HepG2 (cell line): ENCODE measurements around the gene KRTCAP2. TPM values are rescaled to one million over a fixed set of nuclear protein-coding genes. Genes with fewer than 3 reads are reported as not detected.

ENCODE experiments used
- ARNT2 ChIP-seq: sonication (generic); formaldehyde crosslinking; IDR thresholded peaks from 2 replicates; pipeline ENCODE4 v1.8.0; 2022; ENCODE audit warnings: mild to moderate bottlenecking, low read depth, missing genetic modification reagents, moderate library complexity
- CEBPB ChIP-seq: IDR thresholded peaks from 2 replicates; pipeline ENCODE4 v1.6.1; 2011; ENCODE audit warnings: low read depth, low read length, improper control_type of control experiment, borderline replicate concordance
- EED ChIP-seq: sonication (generic); formaldehyde crosslinking; IDR thresholded peaks from 2 replicates; pipeline ENCODE4 v1.5.0; 2020; ENCODE audit warnings: mild to moderate bottlenecking, missing genetic modification reagents
- FOSL1 ChIP-seq: sonication (generic); formaldehyde crosslinking; IDR thresholded peaks from 2 replicates; pipeline ENCODE4 v1.9.0; 2021; ENCODE audit warnings: missing genetic modification reagents, borderline replicate concordance
- HHEX ChIP-seq: IDR thresholded peaks from 2 replicates; pipeline ENCODE4 v1.6.1; 2016; ENCODE audit warnings: control low read depth
- JUNB ChIP-seq: sonication (generic); formaldehyde crosslinking; IDR thresholded peaks from 2 replicates; pipeline ENCODE4 v1.8.0; 2022; ENCODE audit warnings: missing genetic modification reagents, mild to moderate bottlenecking, borderline replicate concordance
- MIER2 ChIP-seq: IDR thresholded peaks from 2 replicates; pipeline ENCODE4 v1.6.1; 2016; ENCODE audit warnings: missing biosample characterization, missing genetic modification reagents
- MIER3 ChIP-seq: IDR thresholded peaks from 2 replicates; pipeline ENCODE4 v1.6.1; 2016; ENCODE audit warnings: missing compliant biosample characterization, borderline replicate concordance
- SKI ChIP-seq: fragments of 450-650 bp; IDR thresholded peaks from one replicate; pipeline ENCODE4 v1.6.1; 2018; ENCODE audit warnings: mild to moderate bottlenecking; ENCODE audit not compliant: partially characterized antibody
- ZBTB7B ChIP-seq: sonication (generic); formaldehyde crosslinking; IDR thresholded peaks from 2 replicates; pipeline ENCODE4 v1.4.0; 2020; ENCODE audit warnings: missing genetic modification reagents
- ZNF10 ChIP-seq: sonication (generic); formaldehyde crosslinking; IDR thresholded peaks from 2 replicates; pipeline ENCODE4 v1.4.0; 2020; ENCODE audit warnings: mild to moderate bottlenecking, low read depth, missing genetic modification reagents, borderline replicate concordance
- ZNF282 ChIP-seq: fragments of 450-650 bp; IDR thresholded peaks from 2 replicates; pipeline ENCODE4 v1.6.1; 2018; ENCODE audit not compliant: partially characterized antibody
- ZNF350 ChIP-seq: sonication (generic); formaldehyde crosslinking; IDR thresholded peaks from 2 replicates; pipeline ENCODE4 v1.4.0; 2020; ENCODE audit warnings: mild to moderate bottlenecking, low read depth, missing genetic modification reagents, borderline replicate concordance
- ZNF468 ChIP-seq: sonication (generic); formaldehyde crosslinking; IDR thresholded peaks from 2 replicates; pipeline ENCODE4 v1.8.0; 2022; ENCODE audit warnings: mild to moderate bottlenecking, moderate library complexity, missing genetic modification reagents
- ZNF629 ChIP-seq: sonication (generic); formaldehyde crosslinking; conservative IDR thresholded peaks from 2 replicates; pipeline ENCODE4 v1.5.0; 2020; ENCODE audit warnings: missing genetic modification reagents
- ZNF7 ChIP-seq: IDR thresholded peaks from 2 replicates; pipeline ENCODE4 v1.6.1; 2016; ENCODE audit warnings: missing biosample characterization, missing genetic modification reagents
- ZNF770 ChIP-seq: sonication (generic); formaldehyde crosslinking; IDR thresholded peaks from 2 replicates; pipeline ENCODE4 v1.5.0; 2020; ENCODE audit warnings: mild to moderate bottlenecking, missing genetic modification reagents
- ZNF777 ChIP-seq: sonication (generic); formaldehyde crosslinking; IDR thresholded peaks from 2 replicates; pipeline ENCODE4 v1.4.0; 2020; ENCODE audit warnings: missing genetic modification reagents
- polyA plus RNA-seq, 8 experiments: library from polyadenylated mRNA; depleted of rRNA in 3 of 8; stranded (reverse) in 7 of 8; unstranded in 1 of 8; fragments of >200 nt; fragmentation: Illumina TruSeq in 4 of 8; extraction: Trizol in 4 of 8; gene quantifications; 2 replicates each; pipeline versions ENCODE4 v1.2.1 to v1.2.3, GENCODE V29; 2011 to 2016; ENCODE audit warnings: low read depth in 4 of 8, missing spikeins in 1 of 8, mixed read lengths in 1 of 8; ENCODE audit not compliant: insufficient read depth in 1 of 8
- total RNA-seq, 5 experiments: library from RNA; depleted of rRNA; stranded (reverse); fragments of >200 nt; fragmentation: Illumina TruSeq; extraction: Trizol; gene quantifications; 2 replicates each; pipeline ENCODE4 v1.2.3, GENCODE V29; 2016; ENCODE audit warnings: low read depth in 1 of 5
- TF ChIP-seq, protein P1 (sequence below): sonication (generic); formaldehyde crosslinking; IDR thresholded peaks from 2 replicates; pipeline ENCODE4 v1.8.1; 2023; ENCODE audit warnings: mild to moderate bottlenecking, missing genetic modification reagents
- TF ChIP-seq, protein P2 (sequence below): sonication (generic); formaldehyde crosslinking; IDR thresholded peaks from 2 replicates; pipeline ENCODE4 v1.4.0; 2020; ENCODE audit warnings: missing genetic modification reagents
- TF ChIP-seq, protein P3 (sequence below): sonication (generic); formaldehyde crosslinking; IDR thresholded peaks from 2 replicates; pipeline ENCODE4 v1.8.1; 2023; ENCODE audit warnings: missing genetic modification reagents, mild to moderate bottlenecking, borderline replicate concordance
- TF ChIP-seq, protein P4 (sequence below): IDR thresholded peaks from 2 replicates; pipeline ENCODE4 v1.6.1; 2016; ENCODE audit warnings: low read depth, control low read depth

KRTCAP2 gene
- total and polyA plus RNA-seq, 2 of the 13 experiments (the other 11 are each of a cell fraction or from before 2014, with no cell fraction given) = 77.3 to 79.4 TPM

DNA sequence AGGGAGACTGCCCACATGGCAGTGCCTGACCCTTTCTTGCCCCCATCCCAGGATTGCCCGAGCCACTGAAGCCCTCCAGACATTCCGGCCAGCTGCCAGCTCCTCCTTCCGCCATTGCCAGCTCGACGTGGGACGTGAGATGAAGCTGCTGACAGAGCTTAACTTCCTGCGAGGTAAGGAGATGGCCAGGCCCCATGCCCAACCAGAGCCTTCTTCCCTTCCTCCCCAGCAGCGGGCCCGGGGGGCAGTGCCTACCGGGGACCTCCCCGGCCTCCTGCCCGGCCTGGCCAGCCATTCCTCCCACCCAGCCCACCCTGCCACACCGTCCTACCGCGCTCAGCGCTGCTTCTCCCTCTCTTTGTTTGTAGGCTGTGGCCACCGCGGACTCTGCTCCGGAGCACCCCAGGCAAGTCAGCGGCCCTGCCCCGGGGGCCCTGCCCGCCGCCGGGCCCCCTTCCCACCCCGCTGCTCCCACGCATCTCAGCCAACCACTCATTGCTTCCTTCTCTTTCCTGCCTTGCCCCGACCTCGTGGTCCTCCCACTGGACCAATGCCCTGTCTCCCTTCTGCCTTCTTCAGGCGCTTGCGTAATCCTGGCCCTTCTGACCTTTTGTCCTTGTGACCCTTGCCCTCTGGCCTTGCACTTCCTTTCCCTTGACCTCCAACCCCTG is 5.5 kb upstream of the KRTCAP2 start (continued):
- TF ChIP-seq, protein P1, sequence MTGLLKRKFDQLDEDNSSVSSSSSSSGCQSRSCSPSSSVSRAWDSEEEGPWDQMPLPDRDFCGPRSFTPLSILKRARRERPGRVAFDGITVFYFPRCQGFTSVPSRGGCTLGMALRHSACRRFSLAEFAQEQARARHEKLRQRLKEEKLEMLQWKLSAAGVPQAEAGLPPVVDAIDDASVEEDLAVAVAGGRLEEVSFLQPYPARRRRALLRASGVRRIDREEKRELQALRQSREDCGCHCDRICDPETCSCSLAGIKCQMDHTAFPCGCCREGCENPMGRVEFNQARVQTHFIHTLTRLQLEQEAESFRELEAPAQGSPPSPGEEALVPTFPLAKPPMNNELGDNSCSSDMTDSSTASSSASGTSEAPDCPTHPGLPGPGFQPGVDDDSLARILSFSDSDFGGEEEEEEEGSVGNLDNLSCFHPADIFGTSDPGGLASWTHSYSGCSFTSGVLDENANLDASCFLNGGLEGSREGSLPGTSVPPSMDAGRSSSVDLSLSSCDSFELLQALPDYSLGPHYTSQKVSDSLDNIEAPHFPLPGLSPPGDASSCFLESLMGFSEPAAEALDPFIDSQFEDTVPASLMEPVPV (CRISPR knock-in tag) = no peak
- no peak for TF ChIP-seq ZNF468 (CRISPR knock-in tag)
- no peak for TF ChIP-seq SKI
- TF ChIP-seq ZNF629 (CRISPR knock-in tag) = no peak
- TF ChIP-seq HHEX = no peak
- TF ChIP-seq ZNF777 = 0 out of 2 replicates have a peak, but pooled peaks have one; percentile 24
- TF ChIP-seq, protein P2, sequence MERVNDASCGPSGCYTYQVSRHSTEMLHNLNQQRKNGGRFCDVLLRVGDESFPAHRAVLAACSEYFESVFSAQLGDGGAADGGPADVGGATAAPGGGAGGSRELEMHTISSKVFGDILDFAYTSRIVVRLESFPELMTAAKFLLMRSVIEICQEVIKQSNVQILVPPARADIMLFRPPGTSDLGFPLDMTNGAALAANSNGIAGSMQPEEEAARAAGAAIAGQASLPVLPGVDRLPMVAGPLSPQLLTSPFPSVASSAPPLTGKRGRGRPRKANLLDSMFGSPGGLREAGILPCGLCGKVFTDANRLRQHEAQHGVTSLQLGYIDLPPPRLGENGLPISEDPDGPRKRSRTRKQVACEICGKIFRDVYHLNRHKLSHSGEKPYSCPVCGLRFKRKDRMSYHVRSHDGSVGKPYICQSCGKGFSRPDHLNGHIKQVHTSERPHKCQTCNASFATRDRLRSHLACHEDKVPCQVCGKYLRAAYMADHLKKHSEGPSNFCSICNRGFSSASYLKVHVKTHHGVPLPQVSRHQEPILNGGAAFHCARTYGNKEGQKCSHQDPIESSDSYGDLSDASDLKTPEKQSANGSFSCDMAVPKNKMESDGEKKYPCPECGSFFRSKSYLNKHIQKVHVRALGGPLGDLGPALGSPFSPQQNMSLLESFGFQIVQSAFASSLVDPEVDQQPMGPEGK = peak; percentile 30
- TF ChIP-seq ZBTB7B = 0 out of 2 replicates have a peak, but pooled peaks have one; percentile 12
- TF ChIP-seq ARNT2 (CRISPR knock-in tag) = no peak
- TF ChIP-seq ZNF10 = no peak
- peak; percentile 88; the same call in 1 of the 2 replicates for TF ChIP-seq CEBPB
- TF ChIP-seq ZNF7 (CRISPR knock-in tag) = no peak
- TF ChIP-seq ZNF282 = no peak
- TF ChIP-seq JUNB (CRISPR knock-in tag) = no peak
- TF ChIP-seq MIER2 (CRISPR knock-in tag) = no peak
- TF ChIP-seq, protein P3, sequence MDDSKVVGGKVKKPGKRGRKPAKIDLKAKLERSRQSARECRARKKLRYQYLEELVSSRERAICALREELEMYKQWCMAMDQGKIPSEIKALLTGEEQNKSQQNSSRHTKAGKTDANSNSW (CRISPR knock-in tag) = no peak
- TF ChIP-seq ZNF770 (CRISPR knock-in tag) = no peak
- no peak for TF ChIP-seq FOSL1 (CRISPR knock-in tag)
- no peak for TF ChIP-seq EED (CRISPR knock-in tag)
- no peak; the same call in 1 of the 2 replicates for TF ChIP-seq ZNF350
- TF ChIP-seq, protein P4, sequence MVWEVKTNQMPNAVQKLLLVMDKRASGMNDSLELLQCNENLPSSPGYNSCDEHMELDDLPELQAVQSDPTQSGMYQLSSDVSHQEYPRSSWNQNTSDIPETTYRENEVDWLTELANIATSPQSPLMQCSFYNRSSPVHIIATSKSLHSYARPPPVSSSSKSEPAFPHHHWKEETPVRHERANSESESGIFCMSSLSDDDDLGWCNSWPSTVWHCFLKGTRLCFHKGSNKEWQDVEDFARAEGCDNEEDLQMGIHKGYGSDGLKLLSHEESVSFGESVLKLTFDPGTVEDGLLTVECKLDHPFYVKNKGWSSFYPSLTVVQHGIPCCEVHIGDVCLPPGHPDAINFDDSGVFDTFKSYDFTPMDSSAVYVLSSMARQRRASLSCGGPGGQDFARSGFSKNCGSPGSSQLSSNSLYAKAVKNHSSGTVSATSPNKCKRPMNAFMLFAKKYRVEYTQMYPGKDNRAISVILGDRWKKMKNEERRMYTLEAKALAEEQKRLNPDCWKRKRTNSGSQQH (CRISPR knock-in tag) = no peak
- TF ChIP-seq MIER3 (CRISPR knock-in tag) = no peak
